GM10847 (cell line): Measurements from ENCODE around the gene CLCN2.

Source experiments
- POLR2A ChIP-seq: IDR thresholded peaks from 2 replicates; pipeline ENCODE4 v1.6.1; 2011; ENCODE audit not compliant: insufficient read length; ENCODE audit errors: extremely low read depth

CLCN2 gene

DNA sequence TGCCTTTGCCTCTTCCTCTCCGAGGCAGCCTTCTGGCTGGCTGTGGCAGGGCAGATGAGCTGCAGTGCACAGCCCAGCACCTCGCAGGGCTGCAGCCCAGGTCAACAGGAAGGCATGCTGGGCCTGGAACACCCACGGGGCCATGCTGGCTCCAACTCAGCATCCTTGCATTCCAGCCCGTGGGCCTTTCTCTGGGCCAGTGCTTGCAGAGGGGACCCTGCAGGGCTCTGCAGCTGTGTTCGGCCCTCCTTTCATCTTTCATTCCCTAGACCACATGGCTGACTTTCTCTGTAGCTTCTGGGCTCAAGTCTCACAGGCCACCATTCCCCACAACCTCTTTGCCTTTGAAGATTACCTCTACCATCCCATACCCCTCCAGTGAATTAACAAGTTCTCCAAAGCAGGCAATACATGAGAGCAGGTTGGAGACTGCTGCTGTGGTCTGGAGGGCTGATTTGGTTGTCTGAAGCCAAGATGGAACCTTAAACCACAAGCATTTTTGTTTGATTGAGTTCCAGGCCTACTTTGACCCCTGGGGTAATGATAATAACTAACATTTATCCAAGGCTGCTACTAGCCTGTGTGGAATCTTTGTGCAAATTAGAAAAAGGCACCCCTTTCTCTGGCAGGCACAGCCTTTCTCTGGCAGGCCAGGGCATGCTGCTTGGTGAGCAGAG lies 18.1 kb downstream of the CLCN2 start:
- TF ChIP-seq POLR2A = no peak

- TF ChIP-seq POLR2A = no peak
Observed at GRCh38 chr3:184341925-184342324, 19.5 kb downstream of the CLCN2 start.

- TF ChIP-seq POLR2A = no peak
Observed at GRCh38 chr3:184339001-184339400, 22.4 kb downstream of the CLCN2 start.

GRCh38 chr3:184338511-184338945 lies 22.9 kb downstream of the CLCN2 start:
- TF ChIP-seq POLR2A = no peak

DNA sequence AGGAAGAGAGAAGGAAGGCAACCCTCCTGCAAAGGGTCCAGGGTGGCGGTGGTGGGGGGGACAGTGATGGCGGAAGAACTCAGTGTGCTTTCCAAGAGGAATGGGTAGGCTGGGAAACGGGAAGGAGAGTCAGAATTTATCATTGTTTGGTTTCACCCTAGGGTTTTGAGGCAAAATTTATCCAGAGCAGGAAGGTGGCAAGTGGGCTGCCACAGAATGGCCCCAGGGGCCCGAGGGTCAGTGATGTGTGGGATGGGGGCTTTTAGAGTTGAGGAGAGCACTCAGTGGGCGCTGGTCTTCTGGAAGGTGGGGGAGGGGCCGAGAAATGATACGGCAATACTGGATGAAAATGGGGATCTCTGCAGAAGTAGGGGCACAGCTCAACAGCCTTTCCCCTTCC lies 23.4 kb downstream of the CLCN2 start:
- TF ChIP-seq POLR2A = no peak

DNA sequence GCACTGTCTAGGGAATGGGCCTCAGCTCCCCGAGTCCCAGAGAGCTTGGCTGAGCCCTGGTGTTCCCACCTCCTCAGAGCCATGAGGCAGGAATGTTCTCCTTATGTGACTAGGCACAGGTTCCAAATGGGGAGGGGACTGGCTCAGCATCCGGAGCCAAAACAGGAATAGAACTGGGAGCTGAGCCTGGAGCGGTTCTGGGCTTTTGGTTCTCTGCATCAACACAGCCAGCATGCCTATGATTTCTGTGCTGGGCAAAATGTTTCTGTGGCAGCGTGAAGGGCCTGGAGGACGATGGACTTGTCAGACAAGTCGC lies 24.0 kb downstream of the CLCN2 start, which contains the start of gene FAM131A:
TSS of gene FAM131A (plus strand) at position 202 of the 316 bp plus-strand sequence. CDS start at position 233, 31 bp downstream.
- no peak for TF ChIP-seq POLR2A

GRCh38 chr3:184336547-184337398 lies 24.6 kb downstream of the CLCN2 start:
- no peak for TF ChIP-seq POLR2A

DNA sequence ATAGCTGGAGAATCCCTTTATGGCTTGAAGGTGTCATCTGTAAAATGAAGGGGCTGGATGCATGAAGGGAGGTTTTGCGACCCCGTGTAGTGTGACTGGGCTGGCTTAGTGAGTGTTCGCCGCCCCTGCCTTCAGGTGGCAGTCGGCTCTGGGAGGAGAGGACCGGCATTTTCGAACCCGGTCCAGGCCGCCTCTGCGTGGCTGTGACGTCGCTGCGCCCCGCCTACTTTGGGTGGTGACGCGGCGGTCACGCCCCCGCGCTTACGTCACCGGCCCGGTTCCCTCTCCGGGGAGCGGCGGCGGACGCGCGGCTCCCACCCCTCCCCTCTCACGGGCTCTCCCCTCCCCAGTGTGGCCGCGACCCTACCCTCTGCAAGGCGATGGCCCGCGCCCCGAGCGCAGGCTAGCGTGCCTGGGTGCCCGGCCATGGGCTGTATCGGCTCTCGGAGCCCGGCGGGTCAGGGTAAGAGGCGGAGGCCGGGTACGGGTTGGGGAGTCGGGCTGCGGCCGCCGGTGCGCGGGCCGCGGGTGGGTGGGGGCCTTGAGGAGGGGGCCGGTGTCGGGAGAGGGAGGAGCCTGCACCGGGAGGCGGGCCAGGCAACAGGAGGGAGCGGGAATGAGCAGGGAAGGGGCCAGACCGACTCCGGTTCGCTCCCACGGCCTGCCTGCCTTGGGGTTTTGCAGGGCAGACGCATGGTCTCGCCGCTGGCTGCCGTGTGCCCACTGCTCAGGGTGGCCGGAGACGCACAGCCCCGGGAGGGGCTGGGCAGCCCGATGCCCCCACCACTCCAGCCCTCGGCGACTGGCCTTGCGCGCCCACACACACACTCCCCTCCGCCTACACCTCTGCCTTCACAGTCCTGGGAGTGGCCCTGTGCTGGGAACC lies 25.5 kb downstream of the CLCN2 start:
- TF ChIP-seq POLR2A = peak; percentile 19

DNA sequence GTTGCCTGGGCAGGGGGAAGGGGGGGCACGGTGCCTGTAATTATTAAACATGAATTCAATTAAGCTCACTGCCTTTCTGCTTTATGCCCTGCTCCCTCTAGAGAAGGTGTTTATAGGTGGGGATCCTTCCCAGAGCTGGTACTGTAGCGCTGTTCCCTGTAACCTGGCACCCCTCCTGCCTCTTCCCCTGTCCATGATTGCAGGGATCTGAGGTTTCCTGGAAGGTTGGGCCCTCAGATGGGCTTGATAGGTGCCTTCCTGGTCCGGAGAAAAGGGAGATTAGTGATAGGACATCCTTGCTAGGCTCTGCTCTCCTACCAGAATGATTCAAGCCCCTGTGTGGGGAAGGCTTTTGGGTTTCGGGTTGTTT lies 26.1 kb downstream of the CLCN2 start:
- TF ChIP-seq POLR2A = no peak

- no peak for TF ChIP-seq POLR2A
Observed at GRCh38 chr3:184334470-184335158, 26.8 kb downstream of the CLCN2 start.

DNA sequence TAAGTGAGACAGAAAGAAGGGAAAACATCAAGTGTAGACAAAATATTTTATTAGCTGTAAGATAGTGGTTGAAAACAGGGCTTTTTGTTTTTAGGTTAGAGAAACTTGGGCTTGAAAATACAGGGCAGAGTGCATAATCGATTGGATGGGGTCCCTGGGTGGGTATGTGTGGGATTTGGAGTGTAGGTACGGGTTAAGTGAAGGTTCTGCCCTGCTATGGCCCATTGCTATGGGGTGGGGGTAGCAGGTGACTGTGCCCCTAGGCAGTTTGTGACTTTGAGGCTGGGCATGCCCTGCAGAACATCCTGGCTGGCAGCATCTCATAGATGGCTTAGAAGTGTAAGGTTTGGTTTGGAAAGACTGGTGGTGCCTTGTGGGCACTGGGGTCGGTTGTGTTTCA lies 27.7 kb downstream of the CLCN2 start:
- TF ChIP-seq POLR2A = no peak

DNA sequence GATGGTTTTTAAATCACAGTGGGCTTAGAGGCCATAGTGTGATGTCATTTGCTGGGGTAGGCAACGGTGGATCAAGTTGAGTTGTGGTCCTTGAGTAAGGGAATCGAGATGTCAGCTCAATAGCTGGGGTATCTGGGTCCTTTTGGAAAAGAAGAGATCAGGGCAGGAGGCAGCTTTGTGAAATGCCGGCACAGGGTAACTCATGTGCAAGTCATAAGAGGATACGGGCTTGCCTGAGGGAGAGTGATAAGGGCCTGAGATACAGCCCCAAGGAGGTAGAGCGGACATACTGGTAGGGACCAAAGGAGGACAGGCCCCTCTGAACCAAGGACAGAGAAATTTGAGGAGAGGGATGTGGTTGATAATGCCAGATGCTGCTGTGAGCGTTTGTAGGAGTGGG lies 28.2 kb downstream of the CLCN2 start:
- no peak for TF ChIP-seq POLR2A

DNA sequence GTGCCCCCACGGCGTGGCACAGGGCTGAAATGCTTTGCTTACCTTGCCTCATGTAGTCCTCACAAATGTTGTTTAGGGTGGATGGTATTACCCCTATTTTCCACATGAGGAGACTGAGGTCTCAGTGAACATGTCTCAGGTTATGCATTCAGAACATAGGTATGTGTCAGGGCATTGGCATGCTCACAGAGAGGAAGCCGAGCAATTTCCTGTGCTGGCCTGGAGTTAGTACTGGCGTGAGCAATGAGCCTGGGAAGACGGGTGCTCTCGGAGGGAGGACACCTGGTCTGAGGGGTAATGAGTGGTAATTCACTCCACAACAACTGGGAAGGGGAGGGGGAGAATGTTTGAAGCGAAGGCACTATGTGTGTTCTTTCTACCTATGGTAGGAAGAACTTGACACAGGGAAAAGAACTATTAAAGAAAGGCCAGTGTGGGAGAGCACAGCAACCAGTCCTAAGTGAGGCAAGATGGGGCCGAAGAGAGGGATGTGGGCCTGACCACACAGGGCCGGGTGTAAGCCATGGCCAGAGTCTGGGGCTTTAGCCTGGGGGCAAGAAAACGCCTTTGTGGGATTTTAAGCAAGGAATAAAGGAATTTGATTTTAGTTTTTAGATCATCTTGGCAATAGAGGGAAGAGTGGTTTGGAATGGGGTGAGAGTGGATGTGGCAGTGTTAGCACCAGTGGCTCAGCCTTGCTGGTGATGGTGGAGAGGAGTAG lies 28.9 kb downstream of the CLCN2 start:
- no peak for TF ChIP-seq POLR2A

GRCh38 chr3:184328516-184328915 lies 32.9 kb downstream of the CLCN2 start:
- TF ChIP-seq POLR2A = no peak
